Left lung (tissue), 10 donors: ENCODE measurements around the gene SLC22A5. TPM values are rescaled to one million over a fixed set of nuclear protein-coding genes. Genes with fewer than 3 reads are reported as not detected.
A peak's percentile ranks its signal among the peaks of the same experiment; 100 is the strongest.

Experiments used
- ATAC-seq: fragments of 200-7000 bp; cut with Tn5 transposase; one replicate; pipeline ENCODE4 v1.9.1; 2020; ENCODE audit warnings: moderate library complexity
- DNase-seq, 4 donors: peaks; one replicate each; pipeline ENCODE4 v3.0.0-alpha.2; 2013 to 2020
- H3K27ac ChIP-seq, 2 donors: fragments of 200-600 bp; sonication (generic) in 1 of 2; one replicate each; pipeline versions ENCODE4 v1.5.0 to v1.8.0; 2020 to 2021
- H3K27me3 ChIP-seq, 2 donors: fragments of 200-600 bp; sonication (generic) in 1 of 2; one replicate each; pipeline versions ENCODE4 v1.5.0 to v1.8.0; 2020 to 2021
- H3K36me3 ChIP-seq, 2 donors: fragments of 200-600 bp; sonication (generic) in 1 of 2; one replicate each; pipeline versions ENCODE4 v1.5.0 to v1.8.0; 2020 to 2021
- H3K4me1 ChIP-seq, 2 donors: fragments of 200-600 bp; one replicate each; pipeline ENCODE4 v1.8.0; 2021
- H3K4me3 ChIP-seq, 2 donors: fragments of 200-600 bp; sonication (generic) in 1 of 2; one replicate each; pipeline versions ENCODE4 v1.5.0 to v1.8.0; 2020 to 2021; ENCODE audit warnings: mild to moderate bottlenecking in 1 of 2
- H3K9me3 ChIP-seq, 2 donors: fragments of 200-600 bp; sonication (generic) in 1 of 2; one replicate each; pipeline versions ENCODE4 v1.5.0 to v1.8.0; 2020 to 2021
- CTCF ChIP-seq, 2 donors: fragments of 200-600 bp; sonication (generic) in 1 of 2; IDR thresholded peaks; one replicate each; pipeline versions ENCODE4 v1.5.0 to v1.8.0; 2021; ENCODE audit warnings: antibody characterized with exemption in 2 of 2
- intact Hi-C, 2 donors: fragments of 100-400 bp; cut with DNase I; formaldehyde crosslinking; loops; one replicate each; pipeline versions ENCODE4 v1.11.2 to v1.14.2; 2022
- polyA plus RNA-seq, 6 donors: library from polyadenylated mRNA; unstranded; fragments of 120-200 nt; gene quantifications; one replicate each; pipeline ENCODE4 v1.2.1, GENCODE V29; 2013; ENCODE audit not compliant: insufficient read length in 6 of 6
- total RNA-seq, 2 donors: library from RNA; stranded (reverse); fragmentation: NEBNext Ultra II Directional; extraction: Animal tissue kit (Norgen Biotek cat#: 25700); gene quantifications; one replicate each; pipeline ENCODE4 v1.2.1, GENCODE V29; 2021
- donor health status: DM: no; HTN: yes; CAD: no.
- donor health status: DM: no; HTN: no; CAD: no.

Gene SLC22A5
- total and polyA plus RNA-seq, 8 donors: 9.5 to 17.6 (median 14.2) TPM

GRCh38 chr5:132381614-132382013 is 12.1 kb downstream of the SLC22A5 start:
- H3K9me3 ChIP-seq: no peaks in the 10 kb centered on the region
- intact Hi-C loops: loop anchor here in 1 of 2 donors (5.0 kb wide), 1 partner anchor 436 kb away; no protein-coding TSS in a partner anchor
- H3K4me1 ChIP-seq: peaks cover 7 to 17% of the 10 kb centered on the region in 2 donors
- DNase-seq (no peak), ATAC-seq (no peak)
- H3K36me3 ChIP-seq: peaks cover 0 to 7% of the 10 kb centered on the region in 2 donors
- no peak overlapping the region for H3K27ac ChIP-seq
- no peak overlapping the region for H3K4me3 ChIP-seq
- no peak for TF ChIP-seq CTCF (IDR thresholded peaks at IDR 0.05)
- H3K27me3 ChIP-seq: no peaks in the 10 kb centered on the region

- intact Hi-C loops: loop anchor here in 1 of 2 donors (5.0 kb wide), 1 partner anchor 434 kb away; no protein-coding TSS in a partner anchor
- DNase-seq (no peak), ATAC-seq (no peak)
- no peaks in the 10 kb centered on the region for H3K27me3 ChIP-seq
- H3K4me3 ChIP-seq: no peak overlapping the region
- H3K4me1 ChIP-seq: peaks cover 24 to 34% of the 10 kb centered on the region in 2 donors
- H3K27ac ChIP-seq: no peak overlapping the region
- peaks cover 0 to 7% of the 10 kb centered on the region in 2 donors for H3K36me3 ChIP-seq
- TF ChIP-seq CTCF (IDR thresholded peaks at IDR 0.05): no peak
- no peaks in the 10 kb centered on the region for H3K9me3 ChIP-seq
These were observed 13.8 kb downstream of the SLC22A5 start for GRCh38 chr5:132383261-132383660.

- no peak for ATAC-seq
- DNase-seq: no peak
- intact Hi-C loops: loop anchor here in 1 of 2 donors (5.0 kb wide), 1 partner anchor 433 kb away; no protein-coding TSS in a partner anchor
- no peak for TF ChIP-seq CTCF (IDR thresholded peaks at IDR 0.05)
- Histone ChIP-seq H3K9me3 (no peaks in the 10 kb centered on the region), H3K4me1 (peaks cover 27 to 41% of the 10 kb centered on the region in 2 donors), H3K4me3 (no peak overlapping the region), H3K36me3 (peaks cover 0 to 7% of the 10 kb centered on the region in 2 donors), H3K27me3 (no peaks in the 10 kb centered on the region), H3K27ac (no peak overlapping the region)
These were observed 14.5 kb downstream of the SLC22A5 start for GRCh38 chr5:132383984-132384383.

DNA sequence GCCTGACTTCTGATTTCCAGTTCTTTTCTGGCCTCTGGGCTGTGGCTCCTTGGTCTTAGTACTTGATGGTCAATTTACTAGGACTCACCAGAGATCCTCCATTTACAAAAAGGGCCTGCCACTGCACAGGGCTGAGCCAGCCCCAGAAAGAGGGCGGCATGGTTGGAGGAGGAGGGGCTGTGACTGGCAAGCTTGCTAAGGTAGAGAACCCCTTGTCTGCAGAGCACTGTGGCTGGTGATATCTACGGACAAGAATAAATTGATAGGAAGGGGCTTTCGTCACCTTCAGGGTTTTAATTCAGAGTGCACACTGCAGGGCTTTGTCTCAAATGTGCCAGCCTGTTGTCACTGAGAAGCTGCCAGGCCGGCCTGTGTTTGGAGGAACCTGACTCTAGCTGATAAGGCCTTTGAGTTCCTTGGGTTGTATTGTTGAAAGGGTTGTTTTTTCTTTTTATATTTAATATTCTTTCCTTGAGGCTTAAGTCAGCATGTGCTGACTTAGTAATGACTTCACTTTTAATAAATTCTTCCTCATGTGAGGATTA is 15.1 kb downstream of the SLC22A5 start:
- peaks cover 0 to 7% of the 10 kb centered on the region in 2 donors for H3K36me3 ChIP-seq
- TF ChIP-seq CTCF (IDR thresholded peaks at IDR 0.05): no peak
- no peak overlapping the region for H3K4me3 ChIP-seq
- ATAC-seq: no peak
- no peak overlapping the region for H3K27ac ChIP-seq
- intact Hi-C loops: loop anchor here in 1 of 2 donors (5.0 kb wide), 2 partner anchors 118 to 433 kb away; no protein-coding TSS in a partner anchor
- no peaks in the 10 kb centered on the region for H3K9me3 ChIP-seq
- no peaks in the 10 kb centered on the region for H3K27me3 ChIP-seq
- H3K4me1 ChIP-seq: peaks cover 27 to 47% of the 10 kb centered on the region in 2 donors
- DNase-seq: no peak

DNA sequence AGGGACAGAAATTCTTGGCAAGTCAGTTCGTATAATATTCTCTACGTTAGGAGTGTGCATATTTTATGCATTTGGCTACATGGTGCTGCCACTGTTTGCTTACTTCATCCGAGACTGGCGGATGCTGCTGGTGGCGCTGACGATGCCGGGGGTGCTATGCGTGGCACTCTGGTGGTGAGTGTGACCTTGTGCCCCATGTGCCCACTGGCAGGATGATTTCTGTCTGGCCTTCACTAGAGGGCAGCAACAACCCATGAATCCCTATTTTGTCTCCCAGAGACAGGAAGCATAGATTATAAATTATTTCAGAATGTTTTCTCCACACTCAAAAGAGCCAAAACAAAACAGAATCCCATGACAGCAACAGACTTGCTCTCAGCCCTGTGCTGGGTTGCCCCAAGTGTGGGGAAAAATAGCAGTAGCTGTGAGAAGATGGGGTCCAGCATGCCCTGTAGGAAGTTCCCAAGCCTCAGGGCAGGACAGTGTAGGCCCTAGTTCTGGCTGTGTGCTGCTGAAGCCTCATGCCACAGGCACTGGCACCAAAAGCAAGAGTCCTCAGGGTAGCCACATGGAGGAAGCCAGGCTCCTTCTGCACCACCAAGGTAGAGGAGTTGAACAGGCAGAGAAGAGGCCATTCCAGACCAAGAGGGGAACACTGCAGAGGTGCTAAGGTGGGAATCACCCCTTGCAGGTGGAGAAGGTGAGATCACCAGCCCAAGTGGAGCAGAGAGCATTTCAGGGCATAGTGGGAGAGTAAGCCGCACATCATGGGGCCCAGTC is 16.0 kb downstream of the SLC22A5 start:
- Histone ChIP-seq H3K27me3 (no peaks in the 10 kb centered on the region), H3K4me3 (no peak overlapping the region), H3K36me3 (peaks cover 0 to 7% of the 10 kb centered on the region in 2 donors), H3K27ac (peak overlapping the region in 1 of 2 donors; percentile 21), H3K9me3 (no peaks in the 10 kb centered on the region), H3K4me1 (peaks cover 27 to 54% of the 10 kb centered on the region in 2 donors)
- DNase-seq (peak in 2 of 4 donors; percentile 45 to 69), ATAC-seq (peak; percentile 50)
- peak; percentile 63 to 79 for TF ChIP-seq CTCF (IDR thresholded peaks at IDR 0.05)
- intact Hi-C loops: loop anchor here in 1 of 2 donors (5.0 kb wide), 1 partner anchor 117 kb away; no protein-coding TSS in a partner anchor
